Common myeloid progenitor, CD34-positive (primary cell): ENCODE results near the gene ADARB1.

ENCODE experiments used
- CTCF ChIA-PET: fragments of 350-600 bp; sonication (Branson Sonifier 250); formaldehyde crosslinking; loops from one replicate; lab custom pipeline; 2021; ENCODE audit warnings: antibody characterized with exemption; lab: Charles Lee
- POLR2A ChIA-PET: fragments of 350-600 bp; sonication (Branson Sonifier 250); formaldehyde crosslinking; loops from one replicate; lab custom pipeline; 2021; ENCODE audit warnings: antibody characterized with exemption; lab: Charles Lee
- DNase-seq, 3 donors: peaks; one replicate each; pipeline versions ENCODE4 v3.0.0 to v3.0.0-alpha.2; 2013
- H3K27ac ChIP-seq, 2 experiments: 1 replicate in 1 of 2; 2 replicates in 1 of 2; pipeline ENCODE4 v1.7.0; 2013; ENCODE audit warnings: inconsistent platforms in 2 of 2, low read length in 2 of 2, mild to moderate bottlenecking in 2 of 2, low read depth in 1 of 2, moderate library complexity in 1 of 2; ENCODE audit not compliant: severe bottlenecking in 2 of 2, insufficient read depth in 1 of 2, poor library complexity in 1 of 2
- H3K27me3 ChIP-seq, 5 experiments: replicated peaks in 2 of 5; 1 replicate in 3 of 5; 2 replicates in 2 of 5; pipeline versions ENCODE4 v1.6.1 to v1.7.0; 2013; ENCODE audit warnings: low read length in 4 of 5, mild to moderate bottlenecking in 2 of 5, moderate library complexity in 2 of 5, inconsistent platforms in 1 of 5; ENCODE audit not compliant: insufficient read depth in 5 of 5, control insufficient read depth in 4 of 5
- H3K36me3 ChIP-seq, 4 experiments: 1 replicate in 2 of 4; 2 replicates in 2 of 4; pipeline versions ENCODE4 v1.6.1 to v1.7.0; 2013; ENCODE audit warnings: low read length in 3 of 4, control low read depth in 1 of 4, mild to moderate bottlenecking in 1 of 4; ENCODE audit not compliant: control insufficient read depth in 4 of 4, insufficient read depth in 4 of 4
- H3K4me1 ChIP-seq, 4 experiments: 1 replicate in 3 of 4; 2 replicates in 1 of 4; pipeline versions ENCODE4 v1.6.1 to v1.7.1; 2013; ENCODE audit warnings: low read length in 3 of 4, mild to moderate bottlenecking in 3 of 4, control low read depth in 1 of 4, inconsistent platforms in 1 of 4, moderate library complexity in 1 of 4; ENCODE audit not compliant: control insufficient read depth in 4 of 4, insufficient read depth in 4 of 4; ENCODE audit errors: control extremely low read depth in 1 of 4
- H3K4me3 ChIP-seq, 7 experiments: 1 replicate in 4 of 7; 2 replicates in 3 of 7; pipeline versions ENCODE4 v1.5.1 to v1.7.0; 2013; ENCODE audit warnings: mild to moderate bottlenecking in 7 of 7, low read length in 6 of 7, moderate library complexity in 6 of 7, inconsistent platforms in 2 of 7, low read depth in 2 of 7, control low read depth in 1 of 7; ENCODE audit not compliant: insufficient read depth in 4 of 7, control insufficient read depth in 1 of 7; ENCODE audit errors: extremely low read depth in 1 of 7
- H3K9me3 ChIP-seq, 5 experiments: 1 replicate in 4 of 5; 2 replicates in 1 of 5; pipeline versions ENCODE4 v1.6.1 to v1.7.1; 2013; ENCODE audit warnings: low read length in 4 of 5, mild to moderate bottlenecking in 2 of 5, inconsistent platforms in 1 of 5, low read depth in 1 of 5, moderate library complexity in 1 of 5; ENCODE audit not compliant: control insufficient read depth in 4 of 5, insufficient read depth in 2 of 5; ENCODE audit errors: control extremely low read depth in 1 of 5
- WGBS: methylation state at CpG from one replicate; pipeline ENCODE4 v1.1.5; 2013; ENCODE audit not compliant: insufficient coverage; 5-methylcytosine and 5-hydroxymethylcytosine counted together

ADARB1 gene

DNA sequence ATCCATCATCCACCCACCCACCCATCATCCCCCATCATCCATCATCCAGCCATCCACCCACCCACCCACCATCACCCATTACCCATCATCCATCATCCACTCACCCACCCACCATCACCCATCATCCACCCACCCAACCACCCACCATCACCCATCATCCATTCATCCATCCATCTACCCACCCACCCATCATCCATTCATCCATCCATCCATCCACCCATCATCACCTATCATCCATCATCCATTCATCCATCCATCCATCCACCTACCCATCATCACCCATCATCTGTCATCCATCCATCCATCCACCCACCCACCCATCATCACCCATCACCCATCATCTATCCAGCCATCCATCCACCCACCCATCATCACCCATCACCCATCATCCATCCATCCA is 81.5 kb downstream of the ADARB1 start:
- H3K27ac ChIP-seq = no peak overlapping the region
- H3K27me3 ChIP-seq = no peaks in the 10 kb centered on the region
- CTCF ChIA-PET = no interaction called here
- peaks cover 4 to 38% (median 26%) of the 10 kb centered on the region in 4 experiments for H3K4me1 ChIP-seq
- no peaks in the 10 kb centered on the region for H3K9me3 ChIP-seq
- DNase-seq = no peak
- POLR2A ChIA-PET = no interaction called here
- H3K36me3 ChIP-seq = peaks cover 0 to 4% (median 2%) of the 10 kb centered on the region in 4 experiments
- no peak overlapping the region for H3K4me3 ChIP-seq

DNA sequence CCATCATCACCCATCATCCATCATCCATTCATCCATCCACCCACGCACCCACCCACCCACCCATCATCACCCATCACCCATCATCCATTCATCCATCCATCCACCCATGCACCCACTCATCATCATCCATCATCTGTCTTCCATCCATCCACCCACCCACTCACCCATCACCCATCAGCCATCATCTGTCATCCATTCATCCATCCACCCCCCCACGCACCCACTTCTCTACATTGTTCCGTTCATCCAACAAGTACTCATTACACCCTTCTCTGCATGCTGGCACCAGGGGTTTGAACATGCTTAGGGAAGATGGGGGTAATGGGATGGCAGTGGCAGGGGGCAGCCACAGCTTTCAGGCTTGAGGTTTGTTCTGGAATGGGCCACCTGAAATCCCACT is 82.1 kb downstream of the ADARB1 start:
- peaks cover 0 to 4% (median 2%) of the 10 kb centered on the region in 4 experiments for H3K36me3 ChIP-seq
- no peaks in the 10 kb centered on the region for H3K27me3 ChIP-seq
- H3K27ac ChIP-seq = no peak overlapping the region
- H3K4me3 ChIP-seq = no peak overlapping the region
- ChIA-PET CTCF (no interaction called here), POLR2A (no interaction called here)
- H3K9me3 ChIP-seq = no peaks in the 10 kb centered on the region
- peaks cover 4 to 34% (median 25%) of the 10 kb centered on the region in 4 experiments for H3K4me1 ChIP-seq
- no CpG with 5 or more reads among the region's 3 CpGs for WGBS
- DNase-seq = no peak

DNA sequence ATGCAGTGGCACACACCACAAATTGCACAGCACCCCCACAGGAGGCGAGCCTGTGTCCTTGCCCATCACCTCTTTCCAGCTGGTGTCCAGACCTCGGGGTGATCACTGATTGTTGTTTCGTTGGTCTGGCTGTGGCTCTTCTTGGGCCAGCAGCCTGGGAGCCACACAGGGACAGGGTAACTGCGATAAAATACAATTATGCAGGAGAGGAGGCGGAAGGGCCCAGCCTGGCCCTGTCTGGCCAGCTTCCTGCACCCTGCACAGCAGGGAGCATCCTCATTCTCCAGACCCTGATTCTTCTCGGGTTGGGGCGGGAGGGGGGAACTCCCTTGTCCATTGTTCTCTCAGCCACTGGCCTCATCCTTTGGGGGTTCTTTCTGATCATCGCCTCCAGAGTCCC is 83.6 kb downstream of the ADARB1 start:
- Histone ChIP-seq H3K36me3 (peaks cover 0 to 4% (median 2%) of the 10 kb centered on the region in 4 experiments), H3K27me3 (no peaks in the 10 kb centered on the region), H3K9me3 (no peaks in the 10 kb centered on the region), H3K27ac (no peak overlapping the region), H3K4me3 (no peak overlapping the region), H3K4me1 (peaks cover 2 to 21% (median 15%) of the 10 kb centered on the region in 4 experiments)
- ChIA-PET POLR2A (no interaction called here), CTCF (interaction anchor here (1.3 kb wide), 1 partner anchor 18 kb away, joined by 4 read pairs; no protein-coding TSS in a partner anchor)
- no peak for DNase-seq
- whole genome bisulfite sequencing = 98% methylated on average over 7 of the region's 8 CpGs

DNA sequence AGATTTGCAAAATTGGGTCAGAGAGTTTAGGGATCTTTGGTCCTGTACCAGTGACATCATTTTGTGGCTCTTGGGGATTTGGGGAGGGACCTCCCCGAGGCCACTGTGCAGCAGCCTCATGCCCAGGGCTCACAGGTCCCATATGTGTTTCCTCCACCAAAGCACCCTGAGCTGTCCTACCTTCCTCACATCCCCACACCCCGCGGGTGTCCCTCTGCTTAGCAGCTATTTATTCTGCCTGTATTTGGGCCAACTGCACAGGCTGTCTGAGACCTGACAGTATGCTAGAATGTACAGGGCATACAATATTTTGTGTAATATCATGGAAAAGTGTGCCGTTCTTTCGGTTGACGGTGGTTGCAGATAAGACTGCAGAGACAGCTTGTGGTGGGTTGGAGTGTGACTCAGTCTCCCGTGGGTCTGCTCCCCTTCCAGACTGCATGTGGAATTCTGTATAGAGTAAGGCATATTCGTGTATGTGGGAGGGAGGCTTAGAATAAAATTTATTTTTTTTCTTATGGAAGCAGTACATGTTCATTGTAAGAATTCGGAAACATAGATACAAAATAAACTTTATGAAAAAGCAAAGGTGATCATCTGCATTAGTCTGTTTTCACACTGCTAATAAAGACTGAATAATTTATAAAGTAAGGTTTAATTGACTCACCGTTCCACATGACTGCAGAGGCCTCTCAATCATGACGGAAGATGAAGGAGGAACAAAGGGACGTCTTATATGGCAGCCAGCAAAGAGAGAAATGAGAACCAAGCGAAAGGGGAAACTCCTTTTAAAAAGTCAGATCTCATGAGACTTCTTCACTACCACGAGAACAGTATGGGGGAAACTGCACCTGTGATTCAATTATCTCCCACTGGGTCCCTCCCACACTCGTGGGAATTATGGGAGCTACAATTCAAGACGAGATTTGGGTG is 84.4 kb downstream of the ADARB1 start:
- no peak overlapping the region for H3K4me3 ChIP-seq
- H3K4me1 ChIP-seq = peaks cover 0 to 13% (median 7%) of the 10 kb centered on the region in 4 experiments
- H3K9me3 ChIP-seq = no peaks in the 10 kb centered on the region
- ChIA-PET POLR2A (no interaction called here), CTCF (interaction anchor here (0.6 to 1.5 kb wide), 3 partner anchors 18 to 127 kb away, joined by 3 to 4 read pairs (median 3); no protein-coding TSS in a partner anchor)
- no peaks in the 10 kb centered on the region for H3K27me3 ChIP-seq
- H3K36me3 ChIP-seq = peaks cover 0 to 4% (median 2%) of the 10 kb centered on the region in 4 experiments
- 90% methylated on average over 12 of the region's 16 CpGs for WGBS
- no peak for DNase-seq
- no peak overlapping the region for H3K27ac ChIP-seq

DNA sequence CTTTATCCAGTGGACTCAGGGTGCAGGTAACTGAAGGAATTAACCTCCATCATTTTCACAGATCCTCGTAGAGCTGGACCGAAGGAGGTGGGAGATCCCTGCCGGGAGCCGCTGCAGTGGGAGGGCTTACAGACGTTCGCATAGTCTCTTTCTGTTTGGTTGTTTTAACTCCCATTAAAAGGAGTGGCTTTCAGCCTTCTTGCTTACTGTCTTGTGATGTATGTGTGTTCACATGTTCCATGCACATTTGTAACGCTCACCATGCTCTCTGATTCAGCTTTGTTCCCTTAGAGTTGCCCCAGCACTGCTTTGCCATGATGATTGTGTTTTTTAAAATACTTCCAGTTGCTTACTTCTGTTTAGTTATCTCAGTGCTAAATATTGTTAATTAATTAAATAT is 85.8 kb downstream of the ADARB1 start:
- H3K4me3 ChIP-seq = no peak overlapping the region
- ChIA-PET CTCF (no interaction called here), POLR2A (no interaction called here)
- H3K27me3 ChIP-seq = no peaks in the 10 kb centered on the region
- DNase-seq = no peak
- H3K9me3 ChIP-seq = no peaks in the 10 kb centered on the region
- H3K36me3 ChIP-seq = peaks cover 0 to 4% (median 2%) of the 10 kb centered on the region in 4 experiments
- H3K4me1 ChIP-seq = no peaks in the 10 kb centered on the region
- 97% methylated on average over 6 of the region's 7 CpGs for WGBS
- no peak overlapping the region for H3K27ac ChIP-seq

DNA sequence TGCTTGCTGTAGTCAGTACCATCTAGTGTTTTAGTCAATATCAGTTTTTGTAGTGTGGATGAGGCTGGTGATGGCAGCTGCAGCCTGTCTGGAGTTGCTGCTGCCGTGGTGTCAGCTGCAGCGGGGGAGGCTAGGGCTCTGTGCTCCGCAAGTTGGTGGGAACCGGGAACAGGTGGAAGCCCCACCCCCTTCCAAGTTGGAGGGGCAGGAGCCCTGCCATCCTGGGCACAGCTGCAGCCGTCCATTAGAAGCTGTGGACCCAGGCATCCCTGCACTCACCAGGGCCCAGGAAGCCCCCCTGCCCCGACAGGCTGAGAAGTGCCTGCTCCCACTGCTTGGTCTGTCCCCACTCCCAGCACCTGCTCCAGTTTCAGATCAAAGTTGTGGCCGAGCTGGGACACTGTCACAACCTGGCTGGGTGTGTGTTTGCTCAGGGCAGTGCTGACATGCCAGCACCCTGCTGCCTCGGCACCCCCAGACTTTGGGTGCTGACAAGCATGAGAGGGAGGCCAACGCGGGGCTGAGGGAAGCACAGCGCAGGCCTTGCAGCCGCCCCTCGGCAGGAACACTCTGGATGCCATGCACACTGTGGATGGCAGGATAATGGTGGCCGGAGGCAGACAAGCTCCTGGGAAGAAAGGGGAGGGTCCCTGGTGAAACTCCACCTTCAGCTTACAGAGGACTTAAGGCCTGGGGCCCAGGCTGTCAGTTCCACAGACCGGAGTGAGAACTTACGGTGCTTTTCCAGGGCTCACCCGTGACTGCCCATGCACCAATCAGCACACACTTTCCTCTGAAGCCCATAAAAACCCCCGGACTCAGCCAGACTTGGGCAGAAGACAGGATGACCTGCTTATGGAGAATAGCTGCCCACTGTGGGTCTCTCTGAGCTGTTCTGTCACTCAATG is 86.9 kb downstream of the ADARB1 start:
- Histone ChIP-seq H3K27me3 (no peaks in the 10 kb centered on the region), H3K36me3 (peaks cover 0 to 4% (median 2%) of the 10 kb centered on the region in 4 experiments), H3K4me1 (no peaks in the 10 kb centered on the region), H3K4me3 (no peak overlapping the region), H3K9me3 (no peaks in the 10 kb centered on the region), H3K27ac (no peak overlapping the region)
- 98% methylated on average over 17 of the region's 18 CpGs for WGBS
- POLR2A ChIA-PET = no interaction called here
- CTCF ChIA-PET = interaction anchor here (0.7 to 1.6 kb wide), 4 partner anchors 9 to 129 kb away, joined by 3 read pairs; no protein-coding TSS in a partner anchor
- DNase-seq = no peak
